ENCODE results near the gene BIRC6.
"Not testable (repeated sequence)": the region's sequence is repeated elsewhere in the genome, so short reads cannot be mapped to it uniquely, and the experiment has no call there.

DNA sequence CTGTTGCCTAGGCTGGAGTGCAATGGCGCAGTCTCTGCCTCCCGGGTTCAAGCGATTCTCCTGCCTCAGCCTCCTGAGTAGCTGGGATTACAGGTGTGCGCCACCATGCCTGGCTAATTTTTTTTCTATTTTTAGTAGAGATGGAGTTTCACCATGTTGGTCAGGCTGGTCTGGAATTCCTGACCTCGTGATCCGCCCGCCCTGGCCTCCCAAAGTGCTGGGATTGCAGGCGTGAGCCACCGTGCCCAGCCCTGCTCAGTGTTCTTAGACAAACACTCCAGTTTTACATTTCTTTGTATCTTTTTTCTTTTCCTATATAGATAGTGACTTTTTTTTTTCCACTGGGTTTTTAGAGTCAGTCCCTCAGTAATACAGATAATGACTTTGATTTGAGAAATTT, 7.5 kb downstream of the BIRC6 start:
- TF ChIP-seq, protein P1, sequence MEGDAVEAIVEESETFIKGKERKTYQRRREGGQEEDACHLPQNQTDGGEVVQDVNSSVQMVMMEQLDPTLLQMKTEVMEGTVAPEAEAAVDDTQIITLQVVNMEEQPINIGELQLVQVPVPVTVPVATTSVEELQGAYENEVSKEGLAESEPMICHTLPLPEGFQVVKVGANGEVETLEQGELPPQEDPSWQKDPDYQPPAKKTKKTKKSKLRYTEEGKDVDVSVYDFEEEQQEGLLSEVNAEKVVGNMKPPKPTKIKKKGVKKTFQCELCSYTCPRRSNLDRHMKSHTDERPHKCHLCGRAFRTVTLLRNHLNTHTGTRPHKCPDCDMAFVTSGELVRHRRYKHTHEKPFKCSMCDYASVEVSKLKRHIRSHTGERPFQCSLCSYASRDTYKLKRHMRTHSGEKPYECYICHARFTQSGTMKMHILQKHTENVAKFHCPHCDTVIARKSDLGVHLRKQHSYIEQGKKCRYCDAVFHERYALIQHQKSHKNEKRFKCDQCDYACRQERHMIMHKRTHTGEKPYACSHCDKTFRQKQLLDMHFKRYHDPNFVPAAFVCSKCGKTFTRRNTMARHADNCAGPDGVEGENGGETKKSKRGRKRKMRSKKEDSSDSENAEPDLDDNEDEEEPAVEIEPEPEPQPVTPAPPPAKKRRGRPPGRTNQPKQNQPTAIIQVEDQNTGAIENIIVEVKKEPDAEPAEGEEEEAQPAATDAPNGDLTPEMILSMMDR (optimal IDR thresholded peaks at IDR 0.05 in 1 of 3, IDR thresholded peaks at IDR 0.05 in 1 of 3, conservative IDR thresholded peaks at IDR 0.05 in 1 of 3; ENCODE audit: extremely low read depth in 1 of 3, insufficient read depth in 2 of 3, low read length in 3 of 3): not testable (repeated sequence)
- TF ChIP-seq EZH2 (IDR thresholded peaks at IDR 0.05; ENCODE audit: low read length): not testable (repeated sequence)
